AG09309 (cell line): Measurements from ENCODE around the gene ARHGAP23.

Experiments used
- DNase-seq: peaks from one replicate; pipeline ENCODE4 v3.0.0-alpha.2; 2010; ENCODE audit warnings: low read depth
- H3K4me3 ChIP-seq: 2 replicates; pipeline ENCODE4 v1.5.1; 2011; ENCODE audit warnings: mild to moderate bottlenecking, low read depth, low read length, moderate library complexity; ENCODE audit not compliant: control insufficient read depth
- CTCF ChIP-seq: IDR thresholded peaks from 2 replicates; pipeline ENCODE4 v1.5.1; 2011; ENCODE audit warnings: mild to moderate bottlenecking, low read depth, low read length, inconsistent platforms; ENCODE audit not compliant: insufficient read depth, control insufficient read depth; ENCODE audit errors: missing control alignments

ARHGAP23 gene

GRCh38 chr17:38456031-38456815 is 28.0 kb downstream of the ARHGAP23 start:
- TF ChIP-seq CTCF: no peak
- no peak overlapping the region for H3K4me3 ChIP-seq
- no peak for DNase-seq

- DNase-seq: no peak
- TF ChIP-seq CTCF: no peak
- no peak overlapping the region for H3K4me3 ChIP-seq
These were observed 29.5 kb downstream of the ARHGAP23 start for GRCh38 chr17:38457577-38458371.

GRCh38 chr17:38458521-38458920 is 30.3 kb downstream of the ARHGAP23 start:
- no peak for TF ChIP-seq CTCF
- DNase-seq: no peak
- no peak overlapping the region for H3K4me3 ChIP-seq

- TF ChIP-seq CTCF: no peak
- no peak overlapping the region for H3K4me3 ChIP-seq
- DNase-seq: no peak
These were observed 31.3 kb downstream of the ARHGAP23 start for GRCh38 chr17:38459567-38459966.

GRCh38 chr17:38460082-38460715 is 31.9 kb downstream of the ARHGAP23 start:
- no peak for TF ChIP-seq CTCF
- DNase-seq: no peak
- no peak overlapping the region for H3K4me3 ChIP-seq

- DNase-seq: no peak
- TF ChIP-seq CTCF: no peak
- no peak overlapping the region for H3K4me3 ChIP-seq
These were observed 32.7 kb downstream of the ARHGAP23 start for GRCh38 chr17:38460716-38461630.
